Activated naive CD4-positive, alpha-beta T cell treated with anti-CD3 and anti-CD28 coated beads, Interleukin-2, amount 10 ng/mL, durations not matched to agents 7 days and 5 days (primary cell): Measurements from ENCODE around the gene NUBP2.

ENCODE experiments used
- CTCF ChIA-PET: fragments of 350-600 bp; sonication (Branson Sonifier 250); formaldehyde crosslinking; loops from one replicate; lab custom pipeline; 2021; ENCODE audit warnings: antibody characterized with exemption; lab: Charles Lee
- DNase-seq: peaks from one replicate; pipeline ENCODE4 v3.0.0-alpha.2; 2020
- H3K27ac Mint-ChIP-seq: one replicate; pipeline ENCODE4 v1.8.0; 2021; ENCODE audit warnings: mild to moderate bottlenecking, moderate library complexity, mixed read lengths
- H3K27me3 Mint-ChIP-seq: one replicate; pipeline ENCODE4 v1.8.0; 2021; ENCODE audit warnings: mild to moderate bottlenecking, mixed read lengths
- H3K36me3 Mint-ChIP-seq: one replicate; pipeline ENCODE4 v1.8.0; 2021; ENCODE audit warnings: mixed read lengths
- H3K4me1 Mint-ChIP-seq: one replicate; pipeline ENCODE4 v1.8.0; 2021; ENCODE audit warnings: mixed read lengths
- H3K4me3 Mint-ChIP-seq: one replicate; pipeline ENCODE4 v1.8.0; 2021; ENCODE audit warnings: mild to moderate bottlenecking, moderate library complexity, mixed read lengths
- H3K9me3 Mint-ChIP-seq: one replicate; pipeline ENCODE4 v1.8.0; 2021; ENCODE audit warnings: mixed read lengths

Gene NUBP2

DNA sequence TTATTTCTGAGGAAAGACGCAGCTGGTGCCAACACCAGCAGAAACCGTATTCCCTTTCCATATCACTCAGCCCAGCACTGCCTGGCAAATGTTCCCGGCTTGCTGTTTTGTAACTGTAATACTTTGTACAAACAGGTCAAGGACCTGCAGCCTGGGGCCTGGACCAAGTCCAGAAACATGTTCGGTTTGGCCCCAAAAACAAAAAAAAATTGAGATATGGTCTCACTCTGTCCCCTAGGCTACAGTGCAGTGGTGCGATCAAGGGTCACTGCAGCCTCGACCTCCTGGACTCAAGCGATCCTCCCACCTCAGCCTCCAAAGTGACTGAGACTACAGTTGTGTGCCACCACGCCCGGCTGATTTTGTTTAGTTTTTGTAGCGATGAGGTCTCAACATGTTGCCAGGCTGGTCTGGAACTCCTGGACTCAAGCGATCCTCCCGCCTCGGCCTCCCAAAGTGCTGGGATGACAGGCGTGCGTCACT is 42.7 kb downstream of the NUBP2 start:
- Mint-ChIP-seq H3K4me3 (peak overlapping the region; percentile 82), H3K36me3 (peaks cover 1% of the 10 kb centered on the region), H3K4me1 (peaks cover 40% of the 10 kb centered on the region), H3K27me3 (peaks cover 5% of the 10 kb centered on the region), H3K27ac (peak overlapping the region; percentile 91), H3K9me3 (no peaks in the 10 kb centered on the region)
- no peak for DNase-seq
- CTCF ChIA-PET = no interaction called here

DNA sequence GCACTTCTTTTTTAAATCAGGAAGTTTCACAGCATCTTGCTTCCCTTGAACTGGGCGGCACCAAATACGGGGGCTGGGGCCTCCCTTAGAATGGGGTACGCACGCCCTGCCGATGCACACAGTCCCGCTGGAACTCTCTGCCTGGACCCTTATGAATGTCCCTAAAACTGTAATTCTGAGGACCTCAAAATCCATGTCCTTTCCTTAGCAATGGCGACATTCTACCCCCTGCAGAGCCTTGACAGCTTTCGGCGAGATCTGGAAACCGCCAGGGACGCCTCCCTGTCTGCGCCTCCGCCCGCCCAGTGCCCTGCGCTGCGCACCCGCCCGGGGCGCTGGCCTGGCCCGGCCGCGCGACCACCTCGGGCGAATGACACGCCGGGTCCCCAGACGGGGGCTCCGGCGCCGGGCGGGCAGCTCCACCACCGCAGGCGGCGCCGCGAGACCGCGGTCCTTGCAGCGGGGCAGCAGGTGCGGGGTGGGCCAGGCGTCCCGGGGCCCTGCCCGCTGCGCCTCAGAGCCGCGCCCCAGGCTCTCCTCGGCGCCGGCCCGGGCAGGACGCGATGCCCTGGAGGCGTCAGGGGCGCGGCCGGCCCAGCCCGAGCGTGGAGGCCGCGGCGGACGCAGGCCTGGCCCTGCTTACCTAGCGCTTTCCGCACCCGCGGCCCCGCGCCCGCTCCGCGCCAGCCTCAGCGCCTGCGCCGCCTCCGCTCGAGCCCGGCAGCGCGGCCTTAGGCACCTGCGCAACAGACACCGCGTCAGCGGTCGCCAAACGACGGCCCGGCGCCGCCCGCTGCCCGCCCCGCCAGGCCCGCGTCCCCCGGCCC is 43.3 kb downstream of the NUBP2 start:
- Mint-ChIP-seq H3K4me3 (peak overlapping the region; percentile 82), H3K27me3 (peaks cover 5% of the 10 kb centered on the region), H3K36me3 (peaks cover 3% of the 10 kb centered on the region), H3K4me1 (peaks cover 42% of the 10 kb centered on the region), H3K27ac (peak overlapping the region; percentile 91), H3K9me3 (no peaks in the 10 kb centered on the region)
- DNase-seq = peak; percentile 79
- CTCF ChIA-PET = no interaction called here

GRCh38 chr16:1826691-1827573 is 44.2 kb downstream of the NUBP2 start, which contains the start of the genes FAHD1 and HAGH:
TSS of gene FAHD1 (plus strand) at chr16:1827206. CDS start at chr16:1827239, 33 bp downstream.
TSS of gene HAGH (minus strand) at chr16:1826825. CDS start at chr16:1826787, 38 bp downstream.
- DNase-seq = peak; percentile 91
- H3K27ac Mint-ChIP-seq = peak within 1 kb of the TSS; percentile 94
- peaks cover 4% of the 10 kb centered on the region for H3K36me3 Mint-ChIP-seq
- CTCF ChIA-PET = interaction anchor here (1.0 kb wide), 1 partner anchor 13 kb away, joined by 3 read pairs; no protein-coding TSS in a partner anchor
- H3K9me3 Mint-ChIP-seq = no peaks in the 10 kb centered on the region
- H3K4me3 Mint-ChIP-seq = peak within 1 kb of the TSS; percentile 90
- H3K4me1 Mint-ChIP-seq = peaks cover 42% of the 10 kb centered on the region
- peaks cover 5% of the 10 kb centered on the region for H3K27me3 Mint-ChIP-seq

DNA sequence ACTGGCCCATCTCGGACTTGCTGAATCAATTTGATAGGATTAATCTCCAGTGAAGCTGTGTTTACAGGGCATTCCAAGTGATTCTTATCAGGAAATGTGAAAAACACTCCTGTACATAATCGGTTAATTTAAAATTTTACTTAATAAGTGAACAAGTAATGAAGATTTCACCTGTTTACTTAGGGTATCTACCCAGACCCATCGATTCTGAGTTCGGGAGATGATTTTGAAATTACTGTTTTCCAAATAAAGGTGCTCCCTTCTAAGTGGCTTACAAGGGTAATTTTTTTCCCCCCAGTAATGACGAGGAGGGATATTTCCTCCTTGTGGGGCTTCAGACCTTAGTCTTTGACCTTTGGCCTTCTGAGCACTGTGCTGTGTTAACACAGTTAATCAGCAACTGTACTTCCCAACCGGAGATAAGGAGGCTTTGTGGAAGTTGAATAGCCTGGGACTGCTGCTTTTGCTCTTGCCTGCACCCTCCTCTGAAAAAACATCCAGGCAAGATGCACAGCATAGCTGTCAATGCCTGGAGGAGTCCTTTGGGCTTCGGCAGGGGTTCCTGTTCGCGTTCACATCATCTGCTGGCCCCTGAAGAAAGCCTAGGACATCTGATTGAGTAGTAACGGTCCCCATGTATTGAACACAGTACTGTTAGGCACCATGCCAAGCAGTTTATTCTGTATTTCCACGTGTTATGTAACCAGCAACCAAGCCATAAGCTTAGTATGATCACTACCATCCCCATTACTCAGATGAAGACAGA is 46.1 kb downstream of the NUBP2 start:
- Mint-ChIP-seq H3K27ac (no peak overlapping the region), H3K9me3 (no peaks in the 10 kb centered on the region), H3K36me3 (peaks cover 2% of the 10 kb centered on the region), H3K4me1 (peaks cover 40% of the 10 kb centered on the region), H3K4me3 (peak overlapping the region; percentile 49), H3K27me3 (peaks cover 5% of the 10 kb centered on the region)
- CTCF ChIA-PET = no interaction called here
- no peak for DNase-seq

GRCh38 chr16:1830213-1830612 is 47.5 kb downstream of the NUBP2 start:
- peaks cover 5% of the 10 kb centered on the region for H3K27me3 Mint-ChIP-seq
- H3K36me3 Mint-ChIP-seq = peaks cover 2% of the 10 kb centered on the region
- no peaks in the 10 kb centered on the region for H3K9me3 Mint-ChIP-seq
- peaks cover 32% of the 10 kb centered on the region for H3K4me1 Mint-ChIP-seq
- CTCF ChIA-PET = no interaction called here
- no peak overlapping the region for H3K27ac Mint-ChIP-seq
- no peak for DNase-seq
- H3K4me3 Mint-ChIP-seq = no peak overlapping the region

DNA sequence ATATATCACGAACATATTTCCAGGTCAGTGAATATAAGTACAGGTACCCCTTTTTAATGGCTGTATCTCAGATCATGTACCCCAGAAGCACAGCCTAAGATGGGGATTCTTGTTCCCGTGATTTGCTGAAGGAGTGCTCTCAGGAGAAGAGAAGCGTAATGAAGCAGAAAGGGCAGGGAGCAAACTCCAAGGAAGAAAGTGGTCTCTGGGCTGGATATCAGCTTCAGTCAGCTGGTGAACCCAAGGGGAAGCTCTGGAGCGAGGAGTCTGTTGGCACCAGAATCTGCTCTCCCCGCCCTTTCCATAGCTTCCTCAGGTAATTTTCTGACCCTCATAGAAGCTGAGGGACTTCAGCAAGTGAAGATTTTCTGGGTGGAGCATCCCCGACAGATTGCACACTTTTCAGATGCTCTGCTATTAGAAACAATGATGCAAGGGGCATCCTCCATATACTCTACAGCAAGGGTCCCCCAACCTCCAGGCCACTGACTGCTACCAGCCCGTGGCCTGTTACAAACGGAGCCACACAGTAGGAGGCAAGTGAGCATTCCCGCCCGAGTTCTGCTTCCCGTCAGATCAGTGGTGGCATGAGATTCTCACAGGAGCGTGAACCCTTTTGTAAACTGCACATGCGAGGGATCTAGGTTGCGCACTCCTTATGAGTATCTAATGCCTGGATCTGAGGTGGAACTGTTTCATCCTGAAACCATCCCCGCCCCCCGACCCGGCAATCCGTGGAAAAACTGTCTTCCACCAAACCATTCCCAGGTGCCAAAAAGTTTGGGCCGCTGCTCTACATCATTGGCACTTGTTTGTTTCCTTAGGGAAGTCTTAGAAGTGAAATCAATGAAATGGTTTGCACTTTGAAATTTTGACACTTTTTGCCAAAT is 48.7 kb downstream of the NUBP2 start:
- Mint-ChIP-seq H3K4me3 (no peak overlapping the region), H3K27ac (no peak overlapping the region), H3K9me3 (no peaks in the 10 kb centered on the region), H3K27me3 (peaks cover 5% of the 10 kb centered on the region), H3K36me3 (peaks cover 2% of the 10 kb centered on the region), H3K4me1 (peaks cover 24% of the 10 kb centered on the region)
- DNase-seq = no peak
- CTCF ChIA-PET = no interaction called here

DNA sequence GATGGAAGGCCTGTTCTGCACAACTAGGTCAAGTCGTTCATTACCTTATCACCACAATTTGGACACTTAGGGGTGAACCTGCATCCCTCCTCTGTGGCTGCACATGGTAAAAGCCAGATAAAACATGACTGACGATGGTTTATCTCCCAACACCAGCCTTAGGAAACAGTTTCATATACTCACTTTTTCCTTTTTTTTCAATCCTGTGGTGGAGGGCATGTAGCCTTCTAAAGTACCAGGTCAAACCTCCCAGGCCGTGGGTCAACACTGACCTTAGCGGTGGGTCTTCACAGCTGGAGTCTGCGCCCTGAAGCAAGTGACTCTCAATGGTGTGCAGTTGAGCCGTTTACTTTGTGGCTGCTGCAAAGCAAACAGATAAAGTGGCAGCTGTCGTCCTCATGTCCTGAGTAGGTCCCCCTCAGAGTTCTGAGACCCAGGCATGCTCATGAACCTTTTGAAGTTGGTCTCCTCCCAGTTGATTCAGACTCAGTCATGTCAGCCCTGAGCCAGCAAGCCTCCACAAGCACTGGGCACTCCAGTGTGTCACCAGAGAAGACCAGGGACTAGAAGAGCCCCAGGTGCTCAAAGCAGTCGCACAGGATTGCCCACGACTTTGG is 50.2 kb downstream of the NUBP2 start:
- no peak overlapping the region for H3K27ac Mint-ChIP-seq
- no peak for DNase-seq
- peaks cover 17% of the 10 kb centered on the region for H3K4me1 Mint-ChIP-seq
- CTCF ChIA-PET = no interaction called here
- no peak overlapping the region for H3K4me3 Mint-ChIP-seq
- H3K36me3 Mint-ChIP-seq = peaks cover 2% of the 10 kb centered on the region
- no peaks in the 10 kb centered on the region for H3K27me3 Mint-ChIP-seq
- no peaks in the 10 kb centered on the region for H3K9me3 Mint-ChIP-seq

- no peak overlapping the region for H3K27ac Mint-ChIP-seq
- CTCF ChIA-PET = no interaction called here
- H3K4me1 Mint-ChIP-seq = peaks cover 7% of the 10 kb centered on the region
- no peak for DNase-seq
- H3K4me3 Mint-ChIP-seq = no peak overlapping the region
- H3K36me3 Mint-ChIP-seq = peaks cover 2% of the 10 kb centered on the region
- H3K27me3 Mint-ChIP-seq = no peaks in the 10 kb centered on the region
- H3K9me3 Mint-ChIP-seq = no peaks in the 10 kb centered on the region
Measured at GRCh38 chr16:1834096-1834495, 51.3 kb downstream of the NUBP2 start.
